ENCODE data around the gene VPS37D. TPM values are rescaled to one million over a fixed set of nuclear protein-coding genes. Genes with fewer than 3 reads are reported as not detected.

VPS37D gene
- total and polyA plus RNA-seq, 7 donors = 0.18 to 1.1 (median 0.67) TPM

GRCh38 chr7:73644688-73645286 is 22.8 kb upstream of the VPS37D start:
- Histone ChIP-seq H3K36me3 (ENCODE audit: insufficient read depth in 1 of 2, low read depth in 1 of 2) (no peaks in the 10 kb centered on the region), H3K4me3 (no peak overlapping the region), H3K4me1 (no peaks in the 10 kb centered on the region), H3K27me3 (ENCODE audit: insufficient read depth in 3 of 3, low read length in 2 of 3) (peaks cover 0 to 35% (median 14%) of the 10 kb centered on the region in 3 donors), H3K27ac (no peak overlapping the region), H3K9me3 (peaks cover 4% of the 10 kb centered on the region)
- 37 to 50% (median 41%) methylated on average over 5 of the region's 5 CpGs for WGBS, 3 donors
- TF ChIP-seq CTCF (IDR thresholded peaks at IDR 0.05) = no peak
- DNase-seq = no peak
- intact Hi-C loops (cut with DNase I) = no loop called here
- no peak for ATAC-seq

GRCh38 chr7:73645643-73646174 is 21.9 kb upstream of the VPS37D start:
- no peaks in the 10 kb centered on the region for H3K36me3 ChIP-seq (ENCODE audit: insufficient read depth in 1 of 2, low read depth in 1 of 2)
- H3K4me1 ChIP-seq = no peaks in the 10 kb centered on the region
- no peak for ATAC-seq
- no peak for DNase-seq
- no peak overlapping the region for H3K4me3 ChIP-seq
- H3K9me3 ChIP-seq = peaks cover 4% of the 10 kb centered on the region
- peaks cover 0 to 38% (median 16%) of the 10 kb centered on the region in 3 donors for H3K27me3 ChIP-seq (ENCODE audit: insufficient read depth in 3 of 3, low read length in 2 of 3)
- intact Hi-C loops (cut with DNase I) = no loop called here
- H3K27ac ChIP-seq = no peak overlapping the region
- WGBS, 3 donors = 45 to 67% (median 50%) methylated on average over 4 of the region's 4 CpGs
- TF ChIP-seq CTCF (IDR thresholded peaks at IDR 0.05) = no peak

GRCh38 chr7:73646785-73647724 is 20.6 kb upstream of the VPS37D start:
- no peaks in the 10 kb centered on the region for H3K36me3 ChIP-seq (ENCODE audit: insufficient read depth in 1 of 2, low read depth in 1 of 2)
- no peak overlapping the region for H3K27ac ChIP-seq
- intact Hi-C loops (cut with DNase I) = no loop called here
- WGBS, 3 donors = 43 to 46% (median 46%) methylated on average over 16 of the region's 16 CpGs
- H3K4me3 ChIP-seq = peak overlapping the region; percentile 64
- ATAC-seq = no peak
- no peak for TF ChIP-seq CTCF (IDR thresholded peaks at IDR 0.05)
- DNase-seq = peak in 1 of 2 donors; percentile 30
- H3K4me1 ChIP-seq = no peaks in the 10 kb centered on the region
- H3K9me3 ChIP-seq = no peaks in the 10 kb centered on the region
- H3K27me3 ChIP-seq (ENCODE audit: insufficient read depth in 3 of 3, low read length in 2 of 3) = peaks cover 0 to 38% (median 16%) of the 10 kb centered on the region in 3 donors

- Histone ChIP-seq H3K27ac (no peak overlapping the region), H3K36me3 (ENCODE audit: insufficient read depth in 1 of 2, low read depth in 1 of 2) (no peaks in the 10 kb centered on the region), H3K9me3 (no peaks in the 10 kb centered on the region), H3K4me3 (peak overlapping the region; percentile 64), H3K4me1 (no peaks in the 10 kb centered on the region), H3K27me3 (ENCODE audit: insufficient read depth in 3 of 3, low read length in 2 of 3) (peaks cover 0 to 38% (median 16%) of the 10 kb centered on the region in 3 donors)
- 1 to 2% (median 2%) methylated on average over 32 to 62 of the region's 62 CpGs for WGBS, 3 donors
- peak; percentile 12 for TF ChIP-seq CTCF (IDR thresholded peaks at IDR 0.05)
- intact Hi-C loops (cut with DNase I) = no loop called here
- DNase-seq (peak in 1 of 2 donors; percentile 25), ATAC-seq (peak; percentile 64 to 82 (median 77))
These were observed 19.7 kb upstream of the VPS37D start for GRCh38 chr7:73647725-73648592.

Data from psoas muscle (tissue), 8 donors.